BLaER1 treated with 17β-estradiol and CSF1 and Interleukin-3, amounts not matched to agents 10 nM and 100 nM (cell line): ENCODE data around the gene BEST4.

Source experiments
- H3K27ac ChIP-seq, 11 experiments: shearing (Covaris generic); formaldehyde crosslinking; 2 replicates each; pipeline ENCODE4 v1.8.1; 2022
- H3K27me3 ChIP-seq, 11 experiments: shearing (Covaris generic); formaldehyde crosslinking; 2 replicates each; pipeline ENCODE4 v1.8.1; 2022
- H3K36me3 ChIP-seq, 11 experiments: shearing (Covaris generic); formaldehyde crosslinking; 2 replicates each; pipeline ENCODE4 v1.8.1; 2022
- H3K4me1 ChIP-seq, 10 experiments: shearing (Covaris generic); formaldehyde crosslinking; 2 replicates each; pipeline ENCODE4 v1.8.1; 2022
- H3K4me2 ChIP-seq, 11 experiments: shearing (Covaris generic); formaldehyde crosslinking; 2 replicates each; pipeline ENCODE4 v1.8.1; 2022
- H3K4me3 ChIP-seq, 10 experiments: shearing (Covaris generic); formaldehyde crosslinking; 2 replicates each; pipeline ENCODE4 v1.8.1; 2022
- H3K9ac ChIP-seq, 11 experiments: shearing (Covaris generic); formaldehyde crosslinking; 2 replicates each; pipeline ENCODE4 v1.8.1; 2022
- H3K9me3 ChIP-seq, 11 experiments: shearing (Covaris generic); formaldehyde crosslinking; replicated peaks in 1 of 11; 2 replicates each; pipeline ENCODE4 v1.8.1; 2022
- H4K20me1 ChIP-seq, 11 experiments: shearing (Covaris generic); formaldehyde crosslinking; 2 replicates each; pipeline ENCODE4 v1.8.1; 2022
- Cebpa-rat ChIP-seq, 11 experiments: shearing (Covaris generic); IDR thresholded peaks; 2 replicates each; pipeline ENCODE4 v1.8.1; 2022

The BEST4 gene

DNA sequence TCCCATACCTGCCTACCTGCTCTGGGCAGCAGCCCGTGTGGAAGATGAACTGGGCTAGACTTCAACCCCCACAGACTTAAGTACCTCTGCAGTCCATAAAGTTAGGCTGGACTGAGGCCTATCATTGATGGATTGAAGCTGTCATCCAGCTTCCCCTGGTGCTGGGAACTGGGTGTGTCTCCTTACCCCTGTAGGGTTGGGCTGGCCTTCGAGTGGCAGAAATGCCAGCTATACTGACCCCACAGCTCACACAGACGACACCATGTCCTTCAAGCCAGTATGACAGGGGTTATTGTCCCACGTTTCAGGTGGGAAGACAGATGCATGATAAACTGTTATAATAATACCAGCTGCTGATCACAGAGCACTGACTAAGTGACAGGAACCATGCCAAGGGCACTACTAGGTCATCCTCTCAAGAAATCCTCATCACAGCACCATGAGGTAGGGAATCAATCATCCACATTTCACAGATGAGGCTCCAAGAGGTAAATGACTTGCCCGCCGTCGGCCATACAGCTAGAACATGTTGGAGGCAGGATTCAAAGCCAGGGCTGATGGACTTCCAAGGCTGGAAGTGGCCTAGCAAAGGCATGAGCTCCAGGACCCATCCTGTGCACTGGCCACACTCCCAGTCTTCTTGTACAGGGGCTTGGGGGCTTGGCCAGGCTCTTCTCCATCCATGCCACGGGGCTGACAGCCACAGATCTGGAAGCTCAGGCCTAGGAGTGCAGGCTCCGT lies at the start of gene BEST4:
Gene BEST4 (minus strand): TSS at position 51 of the 741 bp plus-strand sequence. CDS start 465 bp downstream, outside the sequence.
- Histone ChIP-seq H3K36me3 (no peaks in the 10 kb centered on the region), H3K9me3 (no peaks in the 10 kb centered on the region), H4K20me1 (no peaks in the 10 kb centered on the region; a peak in 1 of 22 replicates), H3K9ac (0 out of 22 replicates have a peak within 1 kb of the TSS, but pooled peaks of 1 of the 11 experiments have one; percentile 76), H3K27ac (peak within 1 kb of the TSS in 1 of 11 experiments; percentile 66; a peak in 2 of 22 replicates), H3K4me2 (peak within 1 kb of the TSS in 2 of 11 experiments; percentile 76 to 97; a peak in 1 of 22 replicates), H3K4me3 (no peak within 1 kb of the TSS), H3K27me3 (no peaks in the 10 kb centered on the region; a peak in 2 of 22 replicates), H3K4me1 (peaks cover 25 to 41% (median 36%) of the 10 kb centered on the region in 10 experiments)
- TF ChIP-seq Cebpa-rat (IDR thresholded peaks at IDR 0.05) = no peak

- Histone ChIP-seq H3K27ac (no peak overlapping the region), H3K9ac (0 out of 22 replicates have a peak overlapping the region, but pooled peaks of 1 of the 11 experiments have one; percentile 13), H3K27me3 (no peaks in the 10 kb centered on the region), H3K4me1 (peaks cover 25 to 58% (median 49%) of the 10 kb centered on the region in 10 experiments), H3K9me3 (no peaks in the 10 kb centered on the region), H4K20me1 (no peaks in the 10 kb centered on the region), H3K36me3 (no peaks in the 10 kb centered on the region), H3K4me2 (peak overlapping the region in 9 of 11 experiments; percentile 5 to 64 (median 20); a peak in 11 of 22 replicates), H3K4me3 (no peak overlapping the region)
- TF ChIP-seq Cebpa-rat (IDR thresholded peaks at IDR 0.05) = no peak
Measured at GRCh38 chr1:44835738-44836675, 48.0 kb upstream of the BEST4 start.

- no peaks in the 10 kb centered on the region for H3K36me3 ChIP-seq
- H3K9me3 ChIP-seq = peaks cover 0 to 7% (median 0%) of the 10 kb centered on the region in 11 experiments; a peak in 4 of 22 replicates
- H3K4me1 ChIP-seq = peaks cover 33 to 72% (median 61%) of the 10 kb centered on the region in 10 experiments
- H3K27me3 ChIP-seq = no peaks in the 10 kb centered on the region
- TF ChIP-seq Cebpa-rat (IDR thresholded peaks at IDR 0.05) = no peak
- H3K4me2 ChIP-seq = peak overlapping the region in 9 of 11 experiments; percentile 15 to 86 (median 59); a peak in 12 of 22 replicates
- no peak overlapping the region for H3K4me3 ChIP-seq
- no peaks in the 10 kb centered on the region for H4K20me1 ChIP-seq
- H3K27ac ChIP-seq = no peak overlapping the region
- H3K9ac ChIP-seq = no peak overlapping the region; a peak in 1 of 22 replicates
Measured at GRCh38 chr1:44834328-44834727, 46.4 kb upstream of the BEST4 start.

DNA sequence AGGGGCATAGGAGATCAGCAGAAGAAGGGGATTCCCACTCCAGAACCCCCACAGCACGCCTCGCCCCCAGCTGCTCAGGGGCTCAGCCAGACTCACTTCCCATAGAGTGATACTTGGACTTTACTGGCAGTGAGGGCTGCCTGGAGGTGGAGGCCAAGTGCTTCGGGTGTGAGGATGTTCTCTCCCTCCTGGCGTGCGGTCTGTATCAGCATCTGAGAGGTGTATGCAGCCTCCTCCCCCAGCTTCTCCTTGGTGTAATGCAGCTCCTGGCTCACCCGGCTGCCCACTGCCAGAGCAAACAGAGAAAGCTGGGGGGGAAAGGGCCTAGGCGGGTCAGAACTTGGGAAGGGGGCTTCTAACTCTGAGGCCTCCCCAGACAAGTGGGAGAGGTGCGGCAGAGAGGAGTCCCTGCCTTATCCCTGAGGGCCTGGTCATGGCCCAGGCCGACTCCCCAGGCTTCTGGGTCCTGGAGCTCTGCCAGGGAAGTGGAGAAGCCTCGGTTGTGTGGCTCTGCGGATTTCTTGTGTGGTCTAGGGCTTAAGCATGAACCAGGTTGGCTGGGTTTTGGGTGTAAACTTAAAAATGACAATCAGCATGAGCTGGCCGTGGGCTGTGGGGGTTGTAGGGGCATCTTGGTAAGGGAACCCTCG lies 44.2 kb upstream of the BEST4 start:
- Histone ChIP-seq H3K9ac (peak overlapping the region in 5 of 11 experiments; percentile 14 to 36 (median 25); a peak in 6 of 22 replicates), H3K27ac (peak overlapping the region in 1 of 11 experiments; percentile 9; a peak in 3 of 22 replicates), H4K20me1 (no peaks in the 10 kb centered on the region), H3K27me3 (no peaks in the 10 kb centered on the region), H3K9me3 (peaks cover 0 to 12% (median 0%) of the 10 kb centered on the region in 11 experiments; a peak in 4 of 22 replicates), H3K36me3 (no peaks in the 10 kb centered on the region), H3K4me3 (no peak overlapping the region), H3K4me2 (peak overlapping the region; percentile 16 to 86 (median 48); a peak in 20 of 22 replicates), H3K4me1 (peaks cover 31 to 71% (median 58%) of the 10 kb centered on the region in 10 experiments)
- TF ChIP-seq Cebpa-rat (IDR thresholded peaks at IDR 0.05) = no peak

GRCh38 chr1:44831516-44831915 lies 43.5 kb upstream of the BEST4 start:
- Histone ChIP-seq H3K36me3 (no peaks in the 10 kb centered on the region), H3K4me3 (no peak overlapping the region), H3K4me2 (peak overlapping the region in 10 of 11 experiments; percentile 13 to 86 (median 44); a peak in 13 of 22 replicates), H4K20me1 (no peaks in the 10 kb centered on the region), H3K27ac (no peak overlapping the region; a peak in 1 of 22 replicates), H3K27me3 (no peaks in the 10 kb centered on the region), H3K4me1 (peaks cover 31 to 78% (median 62%) of the 10 kb centered on the region in 10 experiments), H3K9me3 (peaks cover 0 to 12% (median 0%) of the 10 kb centered on the region in 11 experiments; a peak in 4 of 22 replicates), H3K9ac (peak overlapping the region in 3 of 11 experiments; percentile 2 to 36 (median 25); a peak in 3 of 22 replicates)
- no peak for TF ChIP-seq Cebpa-rat (IDR thresholded peaks at IDR 0.05)

DNA sequence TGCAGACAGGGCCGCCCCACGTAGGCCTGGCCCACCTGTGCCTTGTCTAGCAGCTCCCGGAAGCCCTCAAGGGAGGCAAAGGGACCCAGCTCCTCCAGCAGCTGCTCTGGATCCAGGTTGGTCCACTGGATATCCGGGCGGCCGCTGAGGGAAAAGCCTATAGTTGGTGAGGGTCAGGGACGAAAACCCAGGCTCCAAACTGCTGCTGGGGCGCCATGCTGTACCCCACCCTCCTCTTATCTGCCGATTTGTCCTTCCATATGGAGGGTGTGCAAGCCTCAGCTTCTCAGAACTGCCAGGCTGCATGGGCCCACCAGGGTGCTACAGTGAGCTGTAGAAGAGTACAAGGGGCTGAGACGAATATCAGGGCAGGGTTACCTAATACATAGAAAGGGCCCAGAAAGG lies 42.9 kb upstream of the BEST4 start:
- Histone ChIP-seq H3K36me3 (no peaks in the 10 kb centered on the region), H3K4me2 (peak overlapping the region in 6 of 11 experiments; percentile 1 to 86 (median 55); a peak in 7 of 22 replicates), H3K9me3 (peaks cover 0 to 12% (median 0%) of the 10 kb centered on the region in 11 experiments; a peak in 4 of 22 replicates), H3K27ac (no peak overlapping the region), H4K20me1 (no peaks in the 10 kb centered on the region), H3K9ac (peak overlapping the region in 2 of 11 experiments; percentile 2 to 25; a peak in 1 of 22 replicates), H3K27me3 (no peaks in the 10 kb centered on the region), H3K4me1 (peaks cover 31 to 84% (median 59%) of the 10 kb centered on the region in 10 experiments), H3K4me3 (no peak overlapping the region)
- TF ChIP-seq Cebpa-rat (IDR thresholded peaks at IDR 0.05) = no peak

- Histone ChIP-seq H3K4me3 (no peak overlapping the region), H3K9me3 (peaks cover 0 to 12% (median 0%) of the 10 kb centered on the region in 11 experiments; a peak in 4 of 22 replicates), H3K4me2 (peak overlapping the region; percentile 27 to 80 (median 48)), H3K27me3 (no peaks in the 10 kb centered on the region), H3K27ac (no peak overlapping the region), H3K36me3 (no peaks in the 10 kb centered on the region), H4K20me1 (no peaks in the 10 kb centered on the region), H3K9ac (peak overlapping the region in 2 of 11 experiments; percentile 7 to 42; a peak in 2 of 22 replicates), H3K4me1 (peaks cover 31 to 78% (median 57%) of the 10 kb centered on the region in 10 experiments)
- TF ChIP-seq Cebpa-rat (IDR thresholded peaks at IDR 0.05) = no peak
Measured at GRCh38 chr1:44829506-44830384, 41.8 kb upstream of the BEST4 start.
